Neural cell (in vitro differentiated cells): ENCODE results near the gene EPHA4.

Experiments
- EP300 ChIP-seq: fragments of 450-650 bp; conservative IDR thresholded peaks from 2 replicates; pipeline ENCODE4 v1.6.1; 2014; ENCODE audit warnings: antibody characterized with exemption, mild to moderate bottlenecking, moderate library complexity; ENCODE audit not compliant: poor library complexity, severe bottlenecking
- TF ChIP-seq, protein P1 (sequence below): fragments of 450-650 bp; IDR thresholded peaks from 2 replicates; pipeline ENCODE4 v1.5.1; 2014; ENCODE audit warnings: antibody characterized with exemption, mild to moderate bottlenecking, moderate library complexity; ENCODE audit not compliant: poor library complexity, severe bottlenecking

DNA sequence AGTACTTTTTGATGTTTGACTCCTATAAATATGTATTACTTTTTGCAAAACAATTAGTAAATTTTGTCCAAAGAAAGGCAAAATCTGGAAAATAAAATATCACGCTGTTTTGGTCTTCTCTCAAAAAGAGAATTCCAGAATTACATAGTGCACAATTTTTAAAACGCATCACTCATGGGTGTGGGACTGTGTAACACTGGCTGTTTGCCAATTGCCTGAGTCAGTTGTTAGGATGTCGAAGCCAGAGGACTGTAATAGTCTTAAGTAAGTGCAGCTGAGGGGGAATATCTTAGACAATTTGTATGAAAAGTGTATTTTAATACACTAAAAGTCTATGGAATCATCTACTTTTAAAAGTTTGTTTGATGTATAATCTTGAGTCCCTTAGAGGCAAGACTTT lies 24.1 kb upstream of the EPHA4 start:
- TF ChIP-seq, protein P1, sequence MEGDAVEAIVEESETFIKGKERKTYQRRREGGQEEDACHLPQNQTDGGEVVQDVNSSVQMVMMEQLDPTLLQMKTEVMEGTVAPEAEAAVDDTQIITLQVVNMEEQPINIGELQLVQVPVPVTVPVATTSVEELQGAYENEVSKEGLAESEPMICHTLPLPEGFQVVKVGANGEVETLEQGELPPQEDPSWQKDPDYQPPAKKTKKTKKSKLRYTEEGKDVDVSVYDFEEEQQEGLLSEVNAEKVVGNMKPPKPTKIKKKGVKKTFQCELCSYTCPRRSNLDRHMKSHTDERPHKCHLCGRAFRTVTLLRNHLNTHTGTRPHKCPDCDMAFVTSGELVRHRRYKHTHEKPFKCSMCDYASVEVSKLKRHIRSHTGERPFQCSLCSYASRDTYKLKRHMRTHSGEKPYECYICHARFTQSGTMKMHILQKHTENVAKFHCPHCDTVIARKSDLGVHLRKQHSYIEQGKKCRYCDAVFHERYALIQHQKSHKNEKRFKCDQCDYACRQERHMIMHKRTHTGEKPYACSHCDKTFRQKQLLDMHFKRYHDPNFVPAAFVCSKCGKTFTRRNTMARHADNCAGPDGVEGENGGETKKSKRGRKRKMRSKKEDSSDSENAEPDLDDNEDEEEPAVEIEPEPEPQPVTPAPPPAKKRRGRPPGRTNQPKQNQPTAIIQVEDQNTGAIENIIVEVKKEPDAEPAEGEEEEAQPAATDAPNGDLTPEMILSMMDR, result no peak
- TF ChIP-seq EP300, result no peak
